ENCODE measurements around the gene FBXO7. TPM values are rescaled to one million over a fixed set of nuclear protein-coding genes. Genes with fewer than 3 reads are reported as not detected.

The FBXO7 gene
- total and polyA plus RNA-seq, 11 donors = 19.1 to 63.0 (median 42.5) TPM

DNA sequence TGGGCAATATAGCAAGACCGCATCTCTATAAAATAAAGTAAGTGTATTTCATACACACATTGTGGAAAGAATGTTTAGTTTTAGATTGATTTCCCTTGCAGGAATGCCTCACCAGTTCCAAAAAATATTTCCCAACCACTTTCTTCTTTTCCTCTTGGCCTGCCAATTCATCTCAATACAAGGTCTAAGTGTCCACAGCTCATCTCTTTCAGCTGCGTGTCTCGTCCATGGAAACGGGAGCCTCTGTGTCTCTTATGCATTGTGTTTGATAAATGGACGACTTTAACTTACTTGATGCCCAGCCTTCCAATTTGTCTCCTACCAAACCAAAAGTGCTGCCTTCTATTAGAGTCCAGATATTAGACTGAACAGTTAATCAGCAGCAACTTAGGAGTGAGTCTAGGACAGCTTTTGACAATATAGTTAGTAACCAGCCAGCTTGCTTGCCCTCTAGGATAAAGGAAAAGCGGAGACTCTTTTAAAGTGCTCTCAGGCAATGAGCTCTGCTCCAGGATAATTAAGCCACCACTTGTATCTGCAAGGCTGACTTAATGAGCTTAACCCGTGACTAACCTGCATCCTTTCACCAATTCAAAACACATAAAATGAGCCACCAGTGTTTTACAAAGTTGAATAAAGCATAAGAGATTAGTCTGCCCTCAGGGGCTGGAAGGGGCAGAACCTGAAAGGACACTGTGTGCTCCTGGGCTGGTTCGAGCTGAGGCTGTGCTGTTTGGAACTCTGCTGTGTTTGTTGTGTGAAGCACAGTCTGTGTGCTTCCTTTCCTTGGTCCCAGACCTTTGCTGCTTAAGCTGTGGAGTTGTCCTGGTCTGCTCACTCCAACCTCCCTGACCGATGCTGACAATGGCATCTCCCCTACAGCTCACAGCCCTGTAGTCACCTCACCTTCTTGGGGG, 27.5 kb downstream of the FBXO7 start:
- no peak overlapping the region for H3K27ac ChIP-seq
- no peak overlapping the region for H3K4me3 ChIP-seq
- H3K36me3 ChIP-seq = peaks cover 0 to 31% (median 28%) of the 10 kb centered on the region in 9 donors
- WGBS, 4 donors = 73 to 82% (median 76%) methylated on average over 9 of the region's 9 CpGs
- intact Hi-C loops (cut with DNase I) = no loop called here
- no peak for TF ChIP-seq POLR2A (IDR thresholded peaks at IDR 0.05)
- TF ChIP-seq, protein P1, sequence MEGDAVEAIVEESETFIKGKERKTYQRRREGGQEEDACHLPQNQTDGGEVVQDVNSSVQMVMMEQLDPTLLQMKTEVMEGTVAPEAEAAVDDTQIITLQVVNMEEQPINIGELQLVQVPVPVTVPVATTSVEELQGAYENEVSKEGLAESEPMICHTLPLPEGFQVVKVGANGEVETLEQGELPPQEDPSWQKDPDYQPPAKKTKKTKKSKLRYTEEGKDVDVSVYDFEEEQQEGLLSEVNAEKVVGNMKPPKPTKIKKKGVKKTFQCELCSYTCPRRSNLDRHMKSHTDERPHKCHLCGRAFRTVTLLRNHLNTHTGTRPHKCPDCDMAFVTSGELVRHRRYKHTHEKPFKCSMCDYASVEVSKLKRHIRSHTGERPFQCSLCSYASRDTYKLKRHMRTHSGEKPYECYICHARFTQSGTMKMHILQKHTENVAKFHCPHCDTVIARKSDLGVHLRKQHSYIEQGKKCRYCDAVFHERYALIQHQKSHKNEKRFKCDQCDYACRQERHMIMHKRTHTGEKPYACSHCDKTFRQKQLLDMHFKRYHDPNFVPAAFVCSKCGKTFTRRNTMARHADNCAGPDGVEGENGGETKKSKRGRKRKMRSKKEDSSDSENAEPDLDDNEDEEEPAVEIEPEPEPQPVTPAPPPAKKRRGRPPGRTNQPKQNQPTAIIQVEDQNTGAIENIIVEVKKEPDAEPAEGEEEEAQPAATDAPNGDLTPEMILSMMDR (IDR thresholded peaks at IDR 0.05) = no peak
- no peaks in the 10 kb centered on the region for H3K4me1 ChIP-seq
- H3K27me3 ChIP-seq = no peaks in the 10 kb centered on the region
- ATAC-seq (no peak), DNase-seq (no peak)
- H3K9me3 ChIP-seq = no peaks in the 10 kb centered on the region

DNA sequence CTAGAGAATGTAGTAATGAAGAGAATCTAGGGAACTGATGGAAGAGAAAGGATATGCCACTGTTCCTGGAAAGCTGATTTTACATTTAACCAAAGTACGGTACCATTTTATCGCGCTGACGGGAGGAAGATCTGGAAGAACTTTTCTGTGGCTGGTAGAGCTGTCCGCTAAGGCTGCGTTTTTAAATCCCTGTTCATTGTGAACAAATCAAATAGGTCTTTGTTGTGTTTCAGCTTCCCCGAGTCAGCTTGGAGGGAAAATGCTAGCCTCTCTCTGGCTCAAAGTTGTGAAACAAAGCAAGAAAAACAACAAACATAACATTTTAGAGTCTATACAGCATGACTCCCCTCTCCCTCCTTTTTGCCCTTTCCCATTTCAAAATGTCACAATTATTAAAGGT, 34.4 kb downstream of the FBXO7 start:
- Histone ChIP-seq H3K4me3 (no peak overlapping the region), H3K27me3 (no peaks in the 10 kb centered on the region), H3K9me3 (no peaks in the 10 kb centered on the region), H3K36me3 (peaks cover 0 to 3% (median 0%) of the 10 kb centered on the region in 9 donors), H3K4me1 (no peaks in the 10 kb centered on the region), H3K27ac (no peak overlapping the region)
- intact Hi-C loops (cut with DNase I) = no loop called here
- TF ChIP-seq POLR2A (IDR thresholded peaks at IDR 0.05) = no peak
- TF ChIP-seq, protein P1 (IDR thresholded peaks at IDR 0.05) = no peak
- DNase-seq (no peak), ATAC-seq (no peak)
- 92 to 96% (median 94%) methylated on average over 7 of the region's 7 CpGs for WGBS, 4 donors

DNA sequence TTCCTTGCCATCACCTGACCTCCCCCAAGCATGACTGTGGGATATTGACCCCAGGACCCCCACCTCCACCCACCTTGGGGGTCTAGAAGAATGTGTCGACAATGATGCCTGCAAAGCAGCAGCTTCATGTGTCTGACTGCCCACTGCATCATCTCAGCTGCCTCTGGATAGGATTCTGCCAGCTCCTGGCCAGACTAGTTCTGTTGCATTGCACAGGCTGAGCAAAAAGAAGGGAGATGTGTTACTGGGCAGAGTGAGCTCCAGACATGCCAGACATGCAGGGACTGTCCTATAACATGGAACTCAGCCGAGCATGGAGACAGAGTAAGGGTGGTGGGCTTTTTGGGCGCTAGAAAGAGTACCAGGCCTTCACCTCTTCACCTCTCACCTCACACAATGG, 36.7 kb downstream of the FBXO7 start:
- no peak overlapping the region for H3K27ac ChIP-seq
- 82 to 93% (median 85%) methylated on average over 3 of the region's 3 CpGs for WGBS, 4 donors

DNA sequence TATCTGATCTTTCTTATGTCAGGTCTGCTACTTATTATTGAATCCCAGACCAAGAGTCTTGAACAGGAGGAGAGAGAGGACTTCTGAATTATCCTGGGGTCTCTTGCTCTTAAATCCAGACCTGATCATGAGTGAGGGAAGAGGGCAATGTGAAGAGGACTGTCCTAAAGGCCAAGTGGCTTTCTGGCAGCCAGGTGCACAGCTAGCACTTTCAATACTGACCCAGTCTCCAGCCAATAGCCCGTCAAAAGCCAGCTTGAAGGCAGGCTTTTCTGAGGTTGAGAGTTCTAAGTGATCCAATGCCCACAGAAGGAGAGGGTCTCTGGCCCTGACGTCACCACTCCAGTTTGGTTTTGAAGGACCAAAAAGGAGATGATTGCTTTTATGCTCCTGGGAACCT, 37.2 kb downstream of the FBXO7 start:
- H3K27me3 ChIP-seq = no peaks in the 10 kb centered on the region
- H3K27ac ChIP-seq = no peak overlapping the region
- no peaks in the 10 kb centered on the region for H3K9me3 ChIP-seq
- H3K4me3 ChIP-seq = no peak overlapping the region
- no peak for ATAC-seq
- intact Hi-C loops (cut with DNase I) = no loop called here
- no peak for DNase-seq
- no peaks in the 10 kb centered on the region for H3K4me1 ChIP-seq
- no peak for TF ChIP-seq POLR2A (IDR thresholded peaks at IDR 0.05)
- TF ChIP-seq, protein P1 (IDR thresholded peaks at IDR 0.05) = no peak
- H3K36me3 ChIP-seq = peaks cover 0 to 3% (median 0%) of the 10 kb centered on the region in 9 donors
- WGBS, 4 donors = 72 to 100% (median 87%) methylated on average over 1 to 2 of the region's 2 CpGs

More for the DNA sequence above, 36.7 kb downstream of the FBXO7 start:
- DNase-seq = no peak
- Histone ChIP-seq H3K36me3 (peaks cover 0 to 3% (median 0%) of the 10 kb centered on the region in 9 donors), H3K27me3 (no peaks in the 10 kb centered on the region), H3K9me3 (no peaks in the 10 kb centered on the region), H3K4me1 (no peaks in the 10 kb centered on the region), H3K4me3 (no peak overlapping the region)
- ATAC-seq = no peak
- TF ChIP-seq POLR2A (IDR thresholded peaks at IDR 0.05) = no peak
- TF ChIP-seq, protein P1 (IDR thresholded peaks at IDR 0.05) = no peak
- intact Hi-C loops (cut with DNase I) = no loop called here

Data from heart left ventricle (tissue), 16 donors.